Measurements from ENCODE around the gene CYSTM1. TPM values are rescaled to one million over a fixed set of nuclear protein-coding genes. Genes with fewer than 3 reads are reported as not detected.

CYSTM1 gene, protein sequence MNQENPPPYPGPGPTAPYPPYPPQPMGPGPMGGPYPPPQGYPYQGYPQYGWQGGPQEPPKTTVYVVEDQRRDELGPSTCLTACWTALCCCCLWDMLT
- 93.3 TPM for total RNA-seq
- long read RNA-seq, transcript CYSTM1-201 (3 exons, 1,336 nt), result major isoform, 130 of 143 reads
- long read RNA-seq, partial matches to known transcripts, result 4 of 143 reads
- long read RNA-seq, other reads (novel, unspliced or antisense), result 9 of 143 reads

DNA sequence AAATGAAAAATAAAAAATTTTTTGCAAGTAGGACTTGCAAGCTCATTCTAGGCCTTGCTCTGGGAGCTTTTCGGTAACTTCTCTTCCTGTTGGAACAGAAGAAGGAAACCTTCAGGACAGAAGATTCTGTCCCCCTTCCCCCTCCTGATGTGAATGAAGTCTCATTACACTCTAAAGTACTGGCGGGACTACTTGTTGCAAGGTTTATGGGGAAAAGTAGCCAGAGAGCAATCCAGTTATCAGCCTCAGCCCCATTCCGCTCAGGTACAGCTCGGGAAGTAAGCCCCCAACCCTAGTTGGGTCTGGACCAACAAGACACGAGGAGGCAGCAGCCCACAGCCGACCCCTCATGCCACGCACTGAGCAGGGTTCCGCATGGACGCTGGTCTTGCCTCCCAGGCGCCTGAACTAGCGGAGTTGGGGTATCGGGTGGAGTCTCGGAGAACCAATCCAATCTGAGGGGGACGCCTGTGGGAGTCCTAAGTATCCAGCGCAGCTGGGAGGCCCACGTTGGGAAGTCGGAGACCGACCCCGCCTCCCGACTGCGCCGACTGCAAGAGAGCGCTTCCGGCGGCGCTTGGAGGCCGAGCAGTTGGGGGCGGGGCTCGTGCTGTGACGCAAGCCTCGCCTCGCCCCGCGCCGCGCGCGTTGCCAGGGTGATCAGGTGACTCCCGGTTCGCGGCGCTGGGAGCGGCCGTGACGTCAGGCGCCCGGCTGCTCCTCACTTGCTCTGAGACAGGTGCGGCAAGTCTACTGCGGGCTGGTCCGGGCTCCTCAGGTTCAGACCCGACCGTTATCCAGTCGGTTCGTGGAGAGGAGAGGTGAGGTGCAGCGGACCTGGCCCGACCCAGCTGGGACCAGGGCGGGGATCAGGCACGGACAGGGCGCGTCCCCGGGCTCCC, at the start of gene CYSTM1:
CYSTM1 (plus strand) TSS at position 724 of the 902 bp plus-strand sequence. CDS start 19,278 bp downstream, outside the sequence.
- Histone ChIP-seq H3K36me3 (no peaks in the 10 kb centered on the region), H3K4me3 (peak within 1 kb of the TSS; percentile 89), H3K27me3 (ENCODE audit: low read depth) (no peaks in the 10 kb centered on the region), H3K27ac (replicated peaks) (peak within 1 kb of the TSS; percentile 95), H3K4me1 (peaks cover 49% of the 10 kb centered on the region), H3K9me3 (replicated peaks) (no peaks in the 10 kb centered on the region)
- intact Hi-C loops (cut with micrococcal nuclease), result loop anchor here (10.0 kb wide), 2 partner anchors 60 to 180 kb away; no protein-coding TSS in a partner anchor
- DNase-seq, result peak; percentile 97
- TF ChIP-seq CTCF (IDR thresholded peaks at IDR 0.05; ENCODE audit: borderline replicate concordance), result no peak

DNA sequence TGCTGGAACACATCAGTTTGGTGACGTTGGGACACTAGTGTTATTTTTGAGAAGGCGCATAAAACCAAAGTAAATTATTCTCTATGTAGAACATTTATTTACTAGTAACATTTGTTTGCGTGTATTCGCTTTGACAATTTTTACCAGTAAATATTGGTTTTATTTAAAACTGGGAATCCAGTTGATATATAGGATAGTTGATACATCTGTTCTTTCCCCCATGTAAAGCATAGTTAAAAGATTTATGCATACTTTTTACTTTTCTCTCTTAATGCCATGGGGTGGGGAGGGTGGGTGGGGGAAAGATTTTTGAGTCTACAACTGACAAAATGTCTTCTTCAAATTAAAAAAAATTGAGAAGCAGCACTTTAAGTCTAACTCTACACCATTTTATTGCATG, 49.4 kb upstream of the CYSTM1 start, which contains the start of gene IGIP:
IGIP (plus strand) TSS at position 301 of the 400 bp plus-strand sequence. CDS start 2,540 bp downstream, outside the sequence.
- no peak for TF ChIP-seq CTCF (IDR thresholded peaks at IDR 0.05; ENCODE audit: borderline replicate concordance)
- no peaks in the 10 kb centered on the region for H3K9me3 ChIP-seq (replicated peaks)
- intact Hi-C loops (cut with micrococcal nuclease), result no loop called here
- peaks cover 28% of the 10 kb centered on the region for H3K4me1 ChIP-seq
- DNase-seq, result no peak
- H3K27ac ChIP-seq (replicated peaks), result no peak within 1 kb of the TSS
- no peaks in the 10 kb centered on the region for H3K36me3 ChIP-seq
- H3K4me3 ChIP-seq, result no peak within 1 kb of the TSS
- H3K27me3 ChIP-seq (ENCODE audit: low read depth), result no peaks in the 10 kb centered on the region

DNA sequence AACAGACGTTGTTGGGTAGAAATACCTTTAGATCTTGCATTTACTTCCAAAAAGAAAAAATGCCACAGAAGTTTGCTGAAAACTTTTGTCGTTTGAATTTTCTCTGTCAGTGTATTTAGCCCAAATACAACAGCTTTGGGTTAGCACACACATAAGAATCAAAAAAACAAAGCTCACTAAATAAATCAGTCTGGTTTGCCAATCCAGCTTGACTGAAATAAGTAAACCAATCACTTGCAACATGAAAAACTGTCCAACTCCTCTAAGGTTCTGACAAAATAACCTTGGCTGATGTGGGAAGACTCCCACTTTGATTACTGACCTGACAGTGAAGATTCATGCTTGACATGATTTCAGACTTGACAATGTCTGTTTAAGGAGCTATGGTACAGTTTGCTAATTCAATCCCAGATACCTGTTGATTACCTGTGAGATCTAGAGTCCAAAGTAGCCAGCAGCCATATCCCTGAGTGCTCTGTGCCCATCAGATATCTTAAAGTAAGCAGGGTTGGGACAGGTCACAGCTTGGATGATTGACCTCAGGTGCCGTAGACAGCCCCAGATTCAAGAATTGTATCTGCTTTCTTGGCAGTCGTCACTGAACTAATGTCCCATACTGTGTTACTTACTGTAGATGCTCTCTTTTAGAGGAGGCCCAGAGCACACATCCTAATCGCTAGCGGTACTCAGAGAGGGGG, 48.5 kb upstream of the CYSTM1 start:
- no peak for DNase-seq
- Histone ChIP-seq H3K36me3 (no peaks in the 10 kb centered on the region), H3K4me1 (peaks cover 36% of the 10 kb centered on the region), H3K27me3 (ENCODE audit: low read depth) (no peaks in the 10 kb centered on the region), H3K27ac (replicated peaks) (no peak overlapping the region), H3K4me3 (no peak overlapping the region), H3K9me3 (replicated peaks) (no peaks in the 10 kb centered on the region)
- intact Hi-C loops (cut with micrococcal nuclease), result no loop called here
- no peak for TF ChIP-seq CTCF (IDR thresholded peaks at IDR 0.05; ENCODE audit: borderline replicate concordance)

- intact Hi-C loops (cut with micrococcal nuclease), result no loop called here
- no peak for TF ChIP-seq CTCF (IDR thresholded peaks at IDR 0.05; ENCODE audit: borderline replicate concordance)
- DNase-seq, result no peak
Measured at GRCh38 chr5:140128376-140128775, 46.6 kb upstream of the CYSTM1 start.

More at GRCh38 chr5:140128376-140128775, 46.6 kb upstream of the CYSTM1 start:
- Histone ChIP-seq H3K36me3 (no peaks in the 10 kb centered on the region), H3K4me1 (peaks cover 47% of the 10 kb centered on the region), H3K27me3 (ENCODE audit: low read depth) (no peaks in the 10 kb centered on the region), H3K27ac (replicated peaks) (no peak overlapping the region), H3K9me3 (replicated peaks) (no peaks in the 10 kb centered on the region), H3K4me3 (no peak overlapping the region)

All from left ventricle myocardium inferior (tissue), 1 donor.